IMR-90 (cell line): ENCODE data around the gene C1QTNF12.

Experiments used
- CTCF ChIP-seq: conservative IDR thresholded peaks from 2 replicates; pipeline ENCODE4 v1.5.1; 2012; ENCODE audit warnings: mild to moderate bottlenecking, low read depth, low read length, improper control_type of control experiment
- FOS ChIP-seq: fragments of 150-350 bp; IDR thresholded peaks from 2 replicates; pipeline ENCODE4 v1.6.1; 2016; ENCODE audit warnings: low read depth, low read length
- NFE2L2 ChIP-seq: fragments of 150-350 bp; IDR thresholded peaks from 2 replicates; pipeline ENCODE4 v1.6.1; 2016; ENCODE audit warnings: low read depth, mild to moderate bottlenecking, low read length
- POLR2A ChIP-seq: IDR thresholded peaks from 2 replicates; pipeline ENCODE4 v1.6.1; 2012; ENCODE audit warnings: mild to moderate bottlenecking, low read depth, low read length
- RAD21 ChIP-seq: IDR thresholded peaks from 2 replicates; pipeline ENCODE4 v1.6.1; 2012; ENCODE audit warnings: low read length, improper control_type of control experiment
- RCOR1 ChIP-seq: IDR thresholded peaks from 2 replicates; pipeline ENCODE4 v1.6.1; 2012; ENCODE audit warnings: mild to moderate bottlenecking, low read length, improper control_type of control experiment; ENCODE audit not compliant: insufficient replicate concordance

- TF ChIP-seq NFE2L2 (no peak), POLR2A (no peak), CTCF (no peak), FOS (no peak), RCOR1 (no peak), RAD21 (no peak)
These were observed 3.9 kb downstream of the C1QTNF12 start for GRCh38 chr1:1242461-1243265.
